Fibroblast of mammary gland (primary cell): ENCODE results near the gene ITPKB.

Experiments
- DNase-seq: peaks from one replicate; pipeline ENCODE4 v3.0.0-alpha.2; 2010; ENCODE audit warnings: low read depth
- H3K4me3 ChIP-seq: 2 replicates; pipeline ENCODE4 v1.5.1; 2011; ENCODE audit warnings: low read depth, mild to moderate bottlenecking, low read length, moderate library complexity; ENCODE audit not compliant: control insufficient read depth
- CTCF ChIP-seq: conservative IDR thresholded peaks from 2 replicates; pipeline ENCODE4 v1.5.1; 2011; ENCODE audit warnings: low read depth, low read length, inconsistent platforms; ENCODE audit not compliant: control insufficient read depth, insufficient read depth

ITPKB gene

GRCh38 chr1:226782845-226783601, 43.9 kb upstream of the ITPKB start:
- no peak for DNase-seq
- no peak for TF ChIP-seq CTCF
- H3K4me3 ChIP-seq, result no peak overlapping the region

- H3K4me3 ChIP-seq, result no peak overlapping the region
- DNase-seq, result no peak
- TF ChIP-seq CTCF, result no peak
These were observed 43.0 kb upstream of the ITPKB start for GRCh38 chr1:226781937-226782609.

- H3K4me3 ChIP-seq, result no peak overlapping the region
- no peak for DNase-seq
- no peak for TF ChIP-seq CTCF
These were observed 40.5 kb upstream of the ITPKB start for GRCh38 chr1:226779561-226779960.

- TF ChIP-seq CTCF, result no peak
These were observed 39.6 kb upstream of the ITPKB start for GRCh38 chr1:226778657-226779058.

GRCh38 chr1:226776975-226777374, 37.9 kb upstream of the ITPKB start:
- no peak overlapping the region for H3K4me3 ChIP-seq
- no peak for TF ChIP-seq CTCF
- no peak for DNase-seq

More at GRCh38 chr1:226778657-226779058, 39.6 kb upstream of the ITPKB start:
- DNase-seq, result peak; percentile 94
- no peak overlapping the region for H3K4me3 ChIP-seq

- TF ChIP-seq CTCF, result no peak
- no peak overlapping the region for H3K4me3 ChIP-seq
- DNase-seq, result no peak
These were observed 37.0 kb upstream of the ITPKB start for GRCh38 chr1:226776066-226776465.
